Heart left ventricle (tissue), 16 donors: ENCODE data around the gene MAP1B. TPM values are rescaled to one million over a fixed set of nuclear protein-coding genes. Genes with fewer than 3 reads are reported as not detected.

Experiments
- ATAC-seq, 4 donors: fragments of 200-7000 bp; cut with Tn5 transposase; one replicate each; pipeline ENCODE4 v1.9.1; 2020 to 2022; ENCODE audit warnings: moderate library complexity in 4 of 4, mild to moderate bottlenecking in 3 of 4, moderate number of reproducible peaks in 1 of 4
- DNase-seq, 5 donors: peaks; one replicate each; pipeline ENCODE4 v3.0.0-alpha.2; 2020
- H3K27ac ChIP-seq, 12 donors: fragments of 200-600 bp; sonication (generic) in 4 of 12; one replicate each; pipeline versions ENCODE4 v1.5.0 to v1.8.0; 2016 to 2022; ENCODE audit warnings: mild to moderate bottlenecking in 2 of 12
- H3K27me3 ChIP-seq, 9 donors: fragments of 200-600 bp; sonication (generic) in 2 of 9; one replicate each; pipeline versions ENCODE4 v1.5.1 to v1.8.0; 2016 to 2022; ENCODE audit warnings: mild to moderate bottlenecking in 3 of 9
- H3K36me3 ChIP-seq, 9 donors: fragments of 200-600 bp; sonication (generic) in 2 of 9; one replicate each; pipeline versions ENCODE4 v1.5.0 to v1.8.0; 2018 to 2022; ENCODE audit warnings: mild to moderate bottlenecking in 2 of 9
- H3K4me1 ChIP-seq, 12 donors: fragments of 200-600 bp; sonication (generic) in 4 of 12; one replicate each; pipeline versions ENCODE4 v1.5.0 to v1.8.0; 2016 to 2022; ENCODE audit warnings: mild to moderate bottlenecking in 3 of 12
- H3K4me3 ChIP-seq, 12 donors: fragments of 200-600 bp; sonication (generic) in 4 of 12; one replicate each; pipeline versions ENCODE4 v1.5.0 to v1.8.0; 2017 to 2022; ENCODE audit warnings: mild to moderate bottlenecking in 9 of 12, moderate library complexity in 4 of 12
- H3K9me3 ChIP-seq, 12 donors: fragments of 200-600 bp; sonication (generic) in 4 of 12; one replicate each; pipeline versions ENCODE4 v1.5.0 to v1.8.0; 2016 to 2022; ENCODE audit warnings: mild to moderate bottlenecking in 1 of 12
- POLR2A ChIP-seq, 2 donors: fragments of 450-650 bp; IDR thresholded peaks; one replicate each; pipeline ENCODE4 v1.6.1; 2017; ENCODE audit warnings: antibody characterized with exemption in 2 of 2, mild to moderate bottlenecking in 2 of 2, moderate library complexity in 2 of 2
- WGBS, 4 donors: extraction: QIAGEN DNeasy Blood & Tissue Kit in 2 of 4; methylation state at CpG; one replicate each; pipeline versions ENCODE4 v1.1.5 to v1.1.7; 2013 to 2018; 5-methylcytosine and 5-hydroxymethylcytosine counted together
- intact Hi-C, 10 donors: fragments of 100-400 bp; cut with DNase I; formaldehyde crosslinking; loops; one replicate each; pipeline versions ENCODE4 v1.11.1 to v1.14.2; 2022
- polyA plus RNA-seq, 2 donors: library from polyadenylated mRNA; stranded (reverse); fragments of 200-250 nt; gene quantifications; one replicate each; pipeline ENCODE4 v1.2.3, GENCODE V29; 2013
- total RNA-seq, 9 donors: library from RNA; depleted of rRNA in 2 of 9; stranded (reverse); fragments of >200 nt in 2 of 9; fragmentation: NEBNext Ultra II Directional in 3 of 9; extraction: Animal tissue kit (Norgen Biotek cat#: 25700) in 3 of 9; gene quantifications; one replicate each; pipeline versions ENCODE4 v1.1.0 to v1.2.4, GENCODE V29; 2016 to 2023
- TF ChIP-seq, protein P1 (sequence below), 12 donors: fragments of 200-600 bp; sonication (generic) in 4 of 12; IDR thresholded peaks; one replicate each; pipeline versions ENCODE4 v1.5.0 to v1.8.0; 2018 to 2022; ENCODE audit warnings: antibody characterized with exemption in 12 of 12, mild to moderate bottlenecking in 5 of 12
- donor health status: ischemic (EF 13 %, LVEDD 7.1; RV severe dilation, severe dysfunction).
- donor health status: healthy with polysubstance abuse.
- donor health status: DM: no; HTN: yes; CAD: no.
- donor health status: DM: no; HTN: no; CAD: no.
- donor health status: ischemic (EF 25% LVEDD 6.9; RV normal size, moderate dysfunction).
- donor health status: ischemic (EF 25% LVEDD 5.7; RV mildly dilated, moderate dysfunction).
- donor health status: healthy.
- donor health status: DM: yes; HTN: yes; CAD: no.
- donor health status: ischemic (EF 35%, LVEDD 5.7; RV mildly dilated, moderate dysfunction).
- donor health status: nonischemic (EF 11% LVEDD 7.7; RV severe dilation, severe dysfunction).
- donor health status: DM: yes; HTN: yes; CAD: no.
- donor health status: PGD.
- donor health status: ischemic (EF 29% LVEDD 5.4; RV normal size, mild dysfunction).
- donor health status: nonischemic (EF 23%, LVEDD 6.1; RV moderate dilation, normal function).

Gene MAP1B
- total and polyA plus RNA-seq, 11 donors = 10.1 to 603 (median 133) TPM

DNA sequence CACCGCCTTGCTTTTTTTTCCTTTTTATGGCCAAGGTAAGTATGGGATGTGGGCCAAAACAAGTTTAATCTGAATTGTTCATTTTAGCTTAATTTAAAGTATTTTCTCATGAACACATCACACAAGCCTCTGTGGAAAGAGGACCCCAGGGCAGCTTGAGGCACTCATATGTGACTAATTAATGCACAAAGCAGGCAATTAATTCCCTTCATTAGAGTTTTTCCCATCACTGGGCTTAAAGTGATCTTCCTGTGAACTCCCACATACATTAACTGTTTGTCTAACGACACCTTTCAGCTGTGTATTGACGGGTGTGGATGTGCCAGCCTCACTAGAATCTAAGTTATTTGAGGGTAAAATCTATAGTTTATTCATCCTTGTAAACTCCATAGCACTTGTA is 109.5 kb downstream of the MAP1B start:
- Histone ChIP-seq H3K4me3 (no peak overlapping the region), H3K4me1 (peaks cover 0 to 5% (median 0%) of the 10 kb centered on the region in 12 donors), H3K36me3 (peaks cover 0 to 45% (median 39%) of the 10 kb centered on the region in 9 donors), H3K27ac (no peak overlapping the region), H3K27me3 (no peaks in the 10 kb centered on the region), H3K9me3 (no peaks in the 10 kb centered on the region)
- no peak for ATAC-seq
- intact Hi-C loops = loop anchor here in 1 of 10 donors (2.0 to 10.0 kb wide), 2 partner anchors 50 to 88 kb away; no protein-coding TSS in a partner anchor
- WGBS, 4 donors = 87 to 94% (median 91%) methylated on average over 3 of the region's 3 CpGs
- DNase-seq = no peak
- no peak for TF ChIP-seq POLR2A (IDR thresholded peaks at IDR 0.05)
- TF ChIP-seq, protein P1, sequence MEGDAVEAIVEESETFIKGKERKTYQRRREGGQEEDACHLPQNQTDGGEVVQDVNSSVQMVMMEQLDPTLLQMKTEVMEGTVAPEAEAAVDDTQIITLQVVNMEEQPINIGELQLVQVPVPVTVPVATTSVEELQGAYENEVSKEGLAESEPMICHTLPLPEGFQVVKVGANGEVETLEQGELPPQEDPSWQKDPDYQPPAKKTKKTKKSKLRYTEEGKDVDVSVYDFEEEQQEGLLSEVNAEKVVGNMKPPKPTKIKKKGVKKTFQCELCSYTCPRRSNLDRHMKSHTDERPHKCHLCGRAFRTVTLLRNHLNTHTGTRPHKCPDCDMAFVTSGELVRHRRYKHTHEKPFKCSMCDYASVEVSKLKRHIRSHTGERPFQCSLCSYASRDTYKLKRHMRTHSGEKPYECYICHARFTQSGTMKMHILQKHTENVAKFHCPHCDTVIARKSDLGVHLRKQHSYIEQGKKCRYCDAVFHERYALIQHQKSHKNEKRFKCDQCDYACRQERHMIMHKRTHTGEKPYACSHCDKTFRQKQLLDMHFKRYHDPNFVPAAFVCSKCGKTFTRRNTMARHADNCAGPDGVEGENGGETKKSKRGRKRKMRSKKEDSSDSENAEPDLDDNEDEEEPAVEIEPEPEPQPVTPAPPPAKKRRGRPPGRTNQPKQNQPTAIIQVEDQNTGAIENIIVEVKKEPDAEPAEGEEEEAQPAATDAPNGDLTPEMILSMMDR (IDR thresholded peaks at IDR 0.05) = no peak

DNA sequence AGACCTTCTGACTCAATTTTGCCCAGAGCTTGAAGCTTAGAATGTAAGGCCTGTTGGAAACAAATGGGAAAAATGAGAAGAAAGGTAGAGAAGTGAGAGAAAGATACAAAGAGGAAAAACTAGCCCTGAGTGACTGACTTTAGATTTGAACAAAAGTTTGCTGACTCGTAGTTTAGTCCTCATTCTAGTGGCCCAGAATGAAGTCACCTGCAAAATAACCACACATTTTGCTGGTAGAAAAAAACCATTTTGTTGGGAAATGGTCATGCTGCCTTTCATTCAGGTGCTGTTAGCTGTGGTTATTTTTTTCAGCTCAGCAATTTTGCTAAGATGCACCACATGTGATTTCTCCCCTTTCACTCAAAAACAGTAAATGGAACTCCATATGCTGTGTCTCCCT is 113.8 kb downstream of the MAP1B start:
- ATAC-seq = no peak
- Histone ChIP-seq H3K27ac (no peak overlapping the region), H3K27me3 (no peaks in the 10 kb centered on the region), H3K36me3 (peaks cover 0 to 89% (median 81%) of the 10 kb centered on the region in 9 donors), H3K9me3 (no peaks in the 10 kb centered on the region), H3K4me1 (peaks cover 0 to 3% (median 0%) of the 10 kb centered on the region in 12 donors), H3K4me3 (no peak overlapping the region)
- intact Hi-C loops = no loop called here
- TF ChIP-seq, protein P1 (IDR thresholded peaks at IDR 0.05) = no peak
- no peak for TF ChIP-seq POLR2A (IDR thresholded peaks at IDR 0.05)
- WGBS, 4 donors = 94 to 100% (median 97%) methylated on average over 1 of the region's 1 CpG
- DNase-seq = no peak

DNA sequence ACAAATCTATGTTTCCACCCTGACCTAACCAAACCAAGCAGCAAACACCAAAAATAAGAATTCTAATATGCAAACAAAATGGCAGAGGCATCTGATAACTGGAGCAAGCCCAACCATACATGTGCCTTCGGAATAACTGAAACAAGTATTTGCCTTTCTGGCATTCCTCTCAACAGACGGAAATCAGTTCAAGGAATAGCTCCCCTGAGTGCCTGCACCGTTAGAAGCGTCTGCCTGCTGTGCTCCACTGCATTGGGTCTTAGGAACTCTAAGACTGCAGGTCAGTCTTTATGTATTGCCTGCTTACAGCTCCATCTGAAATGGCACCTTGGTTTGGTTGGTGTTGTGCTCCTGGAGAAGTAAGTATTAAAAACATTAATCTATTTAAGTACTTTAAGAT is 114.3 kb downstream of the MAP1B start:
- H3K36me3 ChIP-seq = peaks cover 0 to 92% (median 85%) of the 10 kb centered on the region in 9 donors
- 79 to 89% (median 86%) methylated on average over 4 of the region's 4 CpGs for WGBS, 4 donors
- H3K4me1 ChIP-seq = peaks cover 0 to 3% (median 0%) of the 10 kb centered on the region in 12 donors
- DNase-seq (no peak), ATAC-seq (no peak)
- no peaks in the 10 kb centered on the region for H3K9me3 ChIP-seq
- H3K4me3 ChIP-seq = no peak overlapping the region
- H3K27me3 ChIP-seq = no peaks in the 10 kb centered on the region
- TF ChIP-seq POLR2A (IDR thresholded peaks at IDR 0.05) = no peak
- TF ChIP-seq, protein P1 (IDR thresholded peaks at IDR 0.05) = no peak
- intact Hi-C loops = no loop called here
- no peak overlapping the region for H3K27ac ChIP-seq

DNA sequence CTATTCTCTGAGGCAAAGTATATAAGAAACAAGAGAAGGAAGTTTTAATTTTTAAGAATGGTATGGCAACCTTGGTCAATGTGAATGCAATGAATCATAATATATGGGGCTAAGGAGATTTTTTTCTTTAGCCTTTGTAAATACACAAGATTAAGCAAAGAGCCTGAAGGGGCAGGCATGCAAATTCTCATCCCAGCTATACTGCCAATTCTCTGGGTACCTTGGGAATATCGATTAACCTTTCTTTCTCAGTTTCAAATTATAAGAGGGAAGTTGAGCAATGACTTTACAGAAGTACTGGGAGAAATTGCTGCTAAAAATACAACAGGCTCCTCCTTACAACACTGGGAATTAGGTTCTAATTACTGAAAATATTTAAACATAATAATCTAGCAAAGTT is 115.2 kb downstream of the MAP1B start:
- Histone ChIP-seq H3K36me3 (peaks cover 0 to 99% (median 90%) of the 10 kb centered on the region in 9 donors), H3K27me3 (no peaks in the 10 kb centered on the region), H3K27ac (no peak overlapping the region), H3K9me3 (no peaks in the 10 kb centered on the region), H3K4me1 (peaks cover 0 to 11% (median 1%) of the 10 kb centered on the region in 12 donors), H3K4me3 (no peak overlapping the region)
- ATAC-seq = no peak
- intact Hi-C loops = no loop called here
- 95 to 97% (median 96%) methylated on average over 1 of the region's 1 CpG for WGBS, 4 donors
- no peak for DNase-seq
- no peak for TF ChIP-seq POLR2A (IDR thresholded peaks at IDR 0.05)
- TF ChIP-seq, protein P1 (IDR thresholded peaks at IDR 0.05) = no peak
